ENCODE data around the gene ARMH3. TPM values are rescaled to one million over a fixed set of nuclear protein-coding genes. Genes with fewer than 3 reads are reported as not detected.

ARMH3 gene
- total RNA-seq (2022; extraction: Qiagen RNA extraction; ENCODE audit: low read depth): 11.4 to 12.6 TPM (median 12.1 TPM) in 5 replicates

GRCh38 chr10:102055647-102056419 is at the start of gene ARMH3:
Gene ARMH3 (minus strand): TSS chr10:102056173. CDS start chr10:102040114, 16,059 bp downstream.

GRCh38 chr10:102064868-102065560 is 9.0 kb upstream of the ARMH3 start, which contains the start of gene HPS6:
Gene HPS6 (plus strand): TSS chr10:102065349. CDS start chr10:102065475, 126 bp downstream.

GRCh38 chr10:101843032-101844021 is 212.6 kb downstream of the ARMH3 start, which contains the start of gene KCNIP2:
Gene KCNIP2 (minus strand): TSS chr10:101843800. CDS start chr10:101843568, 232 bp downstream.

GRCh38 chr10:101818119-101818871 is 237.7 kb downstream of the ARMH3 start, which contains the start of gene OGA:
Gene OGA (minus strand): TSS chr10:101818444. CDS start chr10:101818022, 422 bp downstream.

Other genes starting within 250 kb of the ARMH3 start
- gene OGA, start 237.7 kb downstream of the ARMH3 start, total RNA-seq (2022; extraction: Qiagen RNA extraction; ENCODE audit: low read depth): 59.3 to 95.2 TPM (median 67.7 TPM) in 5 replicates
- 0.43 to 1.3 TPM (median 0.76 TPM) in 5 replicates for gene KCNIP2, start 212.4 kb downstream of the ARMH3 start, total RNA-seq (2022; extraction: Qiagen RNA extraction; ENCODE audit: low read depth)
- 23.6 to 38.2 TPM (median 33.1 TPM) in 5 replicates for gene HPS6, start 9.2 kb upstream of the ARMH3 start, total RNA-seq (2022; extraction: Qiagen RNA extraction; ENCODE audit: low read depth)
- gene LDB1, start 64.2 kb upstream of the ARMH3 start, total RNA-seq (2022; extraction: Qiagen RNA extraction; ENCODE audit: low read depth): 33.6 to 41.5 TPM (median 39.4 TPM) in 5 replicates
- gene PPRC1, start 76.9 kb upstream of the ARMH3 start, total RNA-seq (2022; extraction: Qiagen RNA extraction; ENCODE audit: low read depth): 51.5 to 65.6 TPM (median 59.4 TPM) in 5 replicates
- 180 to 198 TPM (median 191 TPM) in 5 replicates for gene NOLC1, start 96.2 kb upstream of the ARMH3 start, total RNA-seq (2022; extraction: Qiagen RNA extraction; ENCODE audit: low read depth)
- 0.21 to 0.50 TPM (median 0.37 TPM) in 5 replicates for gene ELOVL3, start 170.1 kb upstream of the ARMH3 start, total RNA-seq (2022; extraction: Qiagen RNA extraction; ENCODE audit: low read depth)
- gene PITX3, start 185.3 kb upstream of the ARMH3 start, total RNA-seq (2022; extraction: Qiagen RNA extraction; ENCODE audit: low read depth): 0.22 to 0.46 TPM (median 0.27 TPM) in 5 replicates
- 23.5 to 28.7 TPM (median 26.8 TPM) in 5 replicates for gene GBF1, start 189.4 kb upstream of the ARMH3 start, total RNA-seq (2022; extraction: Qiagen RNA extraction; ENCODE audit: low read depth)